ENCODE measurements around the gene USP34. TPM values are rescaled to one million over a fixed set of nuclear protein-coding genes. Genes with fewer than 3 reads are reported as not detected.

The USP34 gene
- 60.9 and 190 TPM in 2 replicates for total RNA-seq

GRCh38 chr2:61470965-61471904 lies at the start of gene USP34:
Gene USP34 (minus strand): TSS chr2:61471087. CDS start chr2:61470692, 395 bp downstream.

GRCh38 chr2:61161888-61162287 lies 309.0 kb downstream of the USP34 start, which contains the start of gene C2orf74:
Gene C2orf74 (plus strand): TSS chr2:61162188. CDS start chr2:61162515, 327 bp downstream.

Other genes starting within 250 kb of the USP34 start
- 166 and 254 TPM in 2 replicates for gene XPO1, start 67.3 kb upstream of the USP34 start, total RNA-seq